ENCODE data around the gene BPIFB2.
"Not testable (repeated sequence)": the region's sequence is repeated elsewhere in the genome, so short reads cannot be mapped to it uniquely, and the experiment has no call there.

The BPIFB2 gene

GRCh38 chr20:32970115-32970972 lies 37.2 kb upstream of the BPIFB2 start:
- DNase-seq (ENCODE audit: low read depth, low spot score), result no peak

- DNase-seq (ENCODE audit: low read depth, low spot score), result no peak
These were observed 36.6 kb upstream of the BPIFB2 start for GRCh38 chr20:32970973-32971300.

- no peak for DNase-seq (ENCODE audit: low read depth, low spot score)
These were observed 35.8 kb upstream of the BPIFB2 start for GRCh38 chr20:32971703-32972161.

GRCh38 chr20:32972181-32973076 lies 35.1 kb upstream of the BPIFB2 start:
- no peak for DNase-seq (ENCODE audit: low read depth, low spot score)

- DNase-seq (ENCODE audit: low read depth, low spot score), result no peak
These were observed 34.3 kb upstream of the BPIFB2 start for GRCh38 chr20:32973077-32973717.

GRCh38 chr20:32974204-32975064 lies 33.1 kb upstream of the BPIFB2 start:
- not testable (repeated sequence) for DNase-seq (ENCODE audit: low read depth, low spot score)

DNA sequence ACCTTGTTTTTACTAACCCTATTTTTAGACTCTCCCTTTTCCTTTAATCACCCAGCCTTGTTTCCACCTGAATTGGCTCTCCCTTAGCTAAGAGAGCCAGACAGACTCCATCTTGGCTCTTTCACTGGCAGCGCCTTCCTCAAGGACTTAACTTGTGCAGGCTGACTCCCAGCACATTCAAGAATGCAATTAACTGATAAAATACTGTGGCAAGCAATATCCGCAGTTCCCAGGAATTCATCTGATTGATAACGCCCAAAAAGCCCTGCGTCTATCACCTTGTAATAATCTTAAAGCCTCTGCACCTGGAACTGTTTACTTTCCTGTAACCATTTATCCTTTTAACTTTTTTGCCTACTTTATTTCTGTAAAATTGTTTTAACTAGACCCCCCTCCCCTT lies 32.4 kb upstream of the BPIFB2 start:
- DNase-seq (ENCODE audit: low read depth, low spot score), result not testable (repeated sequence)

GRCh38 chr20:32975698-32976674 lies 31.5 kb upstream of the BPIFB2 start:
- no peak for DNase-seq (ENCODE audit: low read depth, low spot score)

- DNase-seq (ENCODE audit: low read depth, low spot score), result no peak
These were observed 30.8 kb upstream of the BPIFB2 start for GRCh38 chr20:32976746-32977145.

GRCh38 chr20:32977281-32978008 lies 30.1 kb upstream of the BPIFB2 start:
- DNase-seq (ENCODE audit: low read depth, low spot score), result no peak

- DNase-seq (ENCODE audit: low read depth, low spot score), result no peak
These were observed 29.5 kb upstream of the BPIFB2 start for GRCh38 chr20:32978009-32978335.

- no peak for DNase-seq (ENCODE audit: low read depth, low spot score)
These were observed 28.1 kb upstream of the BPIFB2 start for GRCh38 chr20:32979201-32979998.

DNA sequence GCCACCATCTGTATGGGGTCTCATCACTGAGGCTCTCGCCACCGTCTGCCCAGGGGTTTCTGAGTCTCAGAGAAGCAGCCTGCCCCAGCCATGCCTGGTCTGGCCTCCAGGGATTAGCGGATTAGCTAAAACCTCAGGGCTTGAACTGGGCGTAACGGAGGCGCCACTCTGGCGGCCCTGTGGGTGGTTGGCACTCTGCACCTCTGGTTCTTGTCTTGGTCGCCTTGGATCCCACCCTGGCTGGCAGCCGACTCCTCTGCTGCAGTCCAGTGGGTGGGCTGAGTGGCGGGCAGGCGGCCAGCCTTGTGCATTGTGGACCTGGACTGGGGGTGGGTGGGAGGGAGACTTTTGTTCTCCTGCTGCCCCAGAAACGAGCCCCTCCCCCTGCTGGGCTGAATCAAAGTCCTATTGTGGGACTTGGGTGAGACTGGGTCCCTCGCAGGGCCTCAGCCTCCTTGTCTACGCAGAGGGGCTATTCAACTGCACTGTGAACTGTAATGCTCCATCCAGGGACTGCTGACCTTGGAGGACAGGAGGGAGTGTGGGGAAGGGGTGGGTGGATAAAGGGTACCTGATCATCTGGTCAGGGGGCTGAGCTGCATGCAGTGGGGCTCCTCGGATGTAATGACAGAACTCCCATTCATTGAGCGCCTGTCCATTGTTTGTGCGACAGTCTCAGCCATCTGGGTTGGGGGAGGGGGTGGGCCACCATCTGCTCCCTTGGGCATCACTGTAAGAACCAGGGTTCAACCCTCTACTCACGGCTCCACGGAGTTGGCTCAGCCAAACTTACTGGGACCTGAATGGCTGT lies 27.2 kb upstream of the BPIFB2 start:
- DNase-seq (ENCODE audit: low read depth, low spot score), result peak; percentile 76

GRCh38 chr20:32980990-32981389 lies 26.5 kb upstream of the BPIFB2 start:
- no peak for DNase-seq (ENCODE audit: low read depth, low spot score)

- DNase-seq (ENCODE audit: low read depth, low spot score), result peak; percentile 34
These were observed 24.7 kb upstream of the BPIFB2 start for GRCh38 chr20:32982617-32983458.

- no peak for DNase-seq (ENCODE audit: low read depth, low spot score)
These were observed 23.9 kb upstream of the BPIFB2 start for GRCh38 chr20:32983459-32984112.

All from astrocyte of the hippocampus (primary cell).